Activated effector memory CD4-positive, alpha-beta T cell treated with anti-CD3 and anti-CD28 coated beads, Interleukin-2, amount 50 U/mL, for 16 hours (primary cell): Measurements from ENCODE around the gene TBXT.

Experiments
- DNase-seq: peaks from one replicate; pipeline ENCODE4 v3.0.0-alpha.2; 2020

Gene TBXT

DNA sequence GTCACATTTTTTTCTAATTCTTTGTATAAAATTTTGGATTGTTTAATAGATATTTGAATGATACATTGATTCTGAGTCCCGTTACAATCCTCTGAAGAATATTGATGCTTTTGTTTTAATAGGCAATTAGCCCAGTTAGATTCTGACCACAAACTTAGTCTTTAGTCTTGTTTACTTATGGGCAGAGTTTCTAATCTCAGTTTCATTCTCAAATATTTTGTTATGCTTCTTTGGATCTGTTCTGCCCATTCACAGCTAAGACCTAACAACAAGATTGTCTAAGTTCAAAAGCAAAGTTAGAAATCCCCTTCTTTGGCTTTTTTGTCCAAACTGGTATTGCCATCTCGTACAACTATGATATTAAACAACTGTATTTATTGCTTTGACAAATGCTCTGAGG, 58.0 kb downstream of the TBXT start:
- no peak for DNase-seq
